ENCODE measurements around the gene SLC25A53.

GRCh38 chrX:104141087-104141760, 15.6 kb downstream of the SLC25A53 start:
- TF ChIP-seq, protein P1, sequence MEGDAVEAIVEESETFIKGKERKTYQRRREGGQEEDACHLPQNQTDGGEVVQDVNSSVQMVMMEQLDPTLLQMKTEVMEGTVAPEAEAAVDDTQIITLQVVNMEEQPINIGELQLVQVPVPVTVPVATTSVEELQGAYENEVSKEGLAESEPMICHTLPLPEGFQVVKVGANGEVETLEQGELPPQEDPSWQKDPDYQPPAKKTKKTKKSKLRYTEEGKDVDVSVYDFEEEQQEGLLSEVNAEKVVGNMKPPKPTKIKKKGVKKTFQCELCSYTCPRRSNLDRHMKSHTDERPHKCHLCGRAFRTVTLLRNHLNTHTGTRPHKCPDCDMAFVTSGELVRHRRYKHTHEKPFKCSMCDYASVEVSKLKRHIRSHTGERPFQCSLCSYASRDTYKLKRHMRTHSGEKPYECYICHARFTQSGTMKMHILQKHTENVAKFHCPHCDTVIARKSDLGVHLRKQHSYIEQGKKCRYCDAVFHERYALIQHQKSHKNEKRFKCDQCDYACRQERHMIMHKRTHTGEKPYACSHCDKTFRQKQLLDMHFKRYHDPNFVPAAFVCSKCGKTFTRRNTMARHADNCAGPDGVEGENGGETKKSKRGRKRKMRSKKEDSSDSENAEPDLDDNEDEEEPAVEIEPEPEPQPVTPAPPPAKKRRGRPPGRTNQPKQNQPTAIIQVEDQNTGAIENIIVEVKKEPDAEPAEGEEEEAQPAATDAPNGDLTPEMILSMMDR (IDR thresholded peaks at IDR 0.05): no peak
- TF ChIP-seq POLR2A (IDR thresholded peaks at IDR 0.05): no peak

Data from lower leg skin (tissue), 3 donors.